GM23248 (cell line): ENCODE results near the gene RNASE11. TPM values are rescaled to one million over a fixed set of nuclear protein-coding genes. Genes with fewer than 3 reads are reported as not detected.

Experiments used
- DNase-seq: peaks from one replicate; pipeline ENCODE4 v3.0.0-alpha.2; 2015
- H2AFZ ChIP-seq: fragments of 200-600 bp; sonication (generic); 2 replicates; pipeline ENCODE4 v1.6.1; 2016; ENCODE audit warnings: antibody characterized with exemption
- H3F3A ChIP-seq: fragments of 200-600 bp; sonication (generic); 2 replicates; pipeline ENCODE4 v1.6.1; 2016; ENCODE audit warnings: mild to moderate bottlenecking, antibody characterized with exemption, mixed run types; ENCODE audit not compliant: insufficient read depth
- H3K27ac ChIP-seq: fragments of 200-600 bp; sonication (generic); 2 replicates; pipeline ENCODE4 v1.5.1; 2016; ENCODE audit warnings: mild to moderate bottlenecking
- H3K27me3 ChIP-seq: fragments of 200-600 bp; sonication (generic); replicated peaks from 2 replicates; pipeline ENCODE4 v1.6.1; 2016; ENCODE audit warnings: mild to moderate bottlenecking; ENCODE audit not compliant: insufficient read depth
- H3K36me3 ChIP-seq: fragments of 200-600 bp; sonication (generic); 2 replicates; pipeline ENCODE4 v1.6.1; 2016; ENCODE audit warnings: low read depth, mild to moderate bottlenecking
- H3K4me1 ChIP-seq: fragments of 200-600 bp; sonication (generic); 2 replicates; pipeline ENCODE4 v1.6.1; 2016; ENCODE audit warnings: mild to moderate bottlenecking; ENCODE audit not compliant: insufficient read depth
- H3K4me2 ChIP-seq: fragments of 200-600 bp; sonication (generic); one replicate; pipeline ENCODE4 v1.6.1; 2016; ENCODE audit warnings: mild to moderate bottlenecking; ENCODE audit not compliant: unreplicated experiment
- H3K4me3 ChIP-seq: fragments of 200-600 bp; sonication (generic); 2 replicates; pipeline ENCODE4 v1.5.1; 2016; ENCODE audit warnings: mild to moderate bottlenecking
- H3K79me2 ChIP-seq: fragments of 200-600 bp; sonication (generic); 2 replicates; pipeline ENCODE4 v1.6.1; 2016; ENCODE audit warnings: mild to moderate bottlenecking; ENCODE audit not compliant: insufficient read depth
- H3K9ac ChIP-seq: fragments of 200-600 bp; sonication (generic); 2 replicates; pipeline ENCODE4 v1.6.1; 2016; ENCODE audit warnings: mild to moderate bottlenecking
- H3K9me2 ChIP-seq: fragments of 200-600 bp; sonication (generic); 2 replicates; pipeline ENCODE4 v1.6.1; 2016; ENCODE audit warnings: mixed run types, mild to moderate bottlenecking, moderate library complexity; ENCODE audit not compliant: insufficient read depth
- H3K9me3 ChIP-seq: fragments of 200-600 bp; sonication (generic); one replicate; pipeline ENCODE4 v1.6.1; 2017; ENCODE audit warnings: low read depth
- H4K20me1 ChIP-seq: fragments of 200-600 bp; sonication (generic); 2 replicates; pipeline ENCODE4 v1.6.0; 2016; ENCODE audit not compliant: insufficient read depth
- EZH2 ChIP-seq: fragments of 200-600 bp; sonication (generic); IDR thresholded peaks from 2 replicates; pipeline ENCODE4 v1.6.1; 2018; ENCODE audit warnings: antibody characterized with exemption, mild to moderate bottlenecking; ENCODE audit not compliant: insufficient read depth, poor library complexity, severe bottlenecking
- EZH2phosphoT487 ChIP-seq: fragments of 200-600 bp; sonication (generic); IDR thresholded peaks from 2 replicates; pipeline ENCODE4 v1.6.1; 2018; ENCODE audit warnings: antibody characterized with exemption, moderate library complexity, mild to moderate bottlenecking, low read depth; ENCODE audit not compliant: insufficient read depth
- WGBS, 2 experiments: methylation state at CpG; one replicate each; pipeline ENCODE4 v1.1.6; 2015 to 2017; ENCODE audit warnings: low lambda C conversion rate in 2 of 2, low coverage in 1 of 2; ENCODE audit errors: missing lambda C conversion rate in 2 of 2; 5-methylcytosine and 5-hydroxymethylcytosine counted together
- in situ Hi-C: fragments of 300-500 bp; cut with MboI; formaldehyde crosslinking; loops from 2 replicates; pipeline ENCODE4 v1.15.0; 2020
- polyA plus RNA-seq: library from polyadenylated mRNA; unstranded; fragments of >200 nt; fragmentation: Nextera tagmentation; extraction: Ambion mirVana; gene quantifications from 2 replicates; pipeline ENCODE4 v1.2.1, GENCODE V29; 2016
- total RNA-seq: library from RNA; depleted of rRNA; stranded (reverse); fragments of >200 nt; shearing (Covaris generic); gene quantifications from 2 replicates; pipeline ENCODE4 v1.2.3, GENCODE V29; 2014; rRNA removed

The RNASE11 gene
- total RNA-seq (not detected in 2 replicates), polyA plus RNA-seq (not detected in 2 replicates)

GRCh38 chr14:20587489-20588154 lies at the start of gene RNASE11:
TSS of gene RNASE11 (minus strand) at chr14:20588001.
- Histone ChIP-seq H3K4me3 (no peak within 1 kb of the TSS), H3K36me3 (no peaks in the 10 kb centered on the region), H2AFZ (no peak within 1 kb of the TSS), H3K4me1 (no peaks in the 10 kb centered on the region), H3K27me3 (peaks cover 15% of the 10 kb centered on the region), H3K27ac (no peak within 1 kb of the TSS), H4K20me1 (no peaks in the 10 kb centered on the region), H3K9me2 (no peaks in the 10 kb centered on the region), H3K9ac (no peak within 1 kb of the TSS), H3F3A (no peaks in the 10 kb centered on the region), H3K9me3 (no peaks in the 10 kb centered on the region), H3K4me2 (no peak within 1 kb of the TSS), H3K79me2 (no peaks in the 10 kb centered on the region)
- DNase-seq: no peak
- 40 to 43% methylated on average over 6 of the region's 6 CpGs for WGBS, 2 experiments
- no peak for TF ChIP-seq EZH2phosphoT487
- in situ Hi-C loops: no loop called here

GRCh38 chr14:20632831-20633691 lies 45.3 kb upstream of the RNASE11 start:
- 7 to 8% methylated on average over 45 of the region's 45 CpGs for WGBS, 2 experiments
- Histone ChIP-seq H3F3A (peaks cover 29% of the 10 kb centered on the region), H4K20me1 (no peaks in the 10 kb centered on the region), H3K9me3 (no peaks in the 10 kb centered on the region), H3K27ac (no peak overlapping the region), H2AFZ (no peak overlapping the region), H3K9ac (no peak overlapping the region), H3K79me2 (no peaks in the 10 kb centered on the region), H3K9me2 (no peaks in the 10 kb centered on the region), H3K4me1 (peaks cover 9% of the 10 kb centered on the region), H3K27me3 (peaks cover 7% of the 10 kb centered on the region; the same call in 1 of the 2 replicates), H3K36me3 (no peaks in the 10 kb centered on the region), H3K4me2 (peak overlapping the region; percentile 85), H3K4me3 (peak overlapping the region; percentile 65)
- TF ChIP-seq EZH2 (no peak), EZH2phosphoT487 (no peak)
- peak; percentile 83 for DNase-seq
- in situ Hi-C loops: no loop called here

- in situ Hi-C loops: no loop called here
- H3K36me3 ChIP-seq: no peaks in the 10 kb centered on the region
- no peak overlapping the region for H3K9ac ChIP-seq
- no peaks in the 10 kb centered on the region for H3K79me2 ChIP-seq
- peaks cover 7% of the 10 kb centered on the region; the same call in 1 of the 2 replicates for H3K27me3 ChIP-seq
- TF ChIP-seq EZH2phosphoT487 (no peak), EZH2 (no peak)
- peaks cover 34% of the 10 kb centered on the region for H3F3A ChIP-seq
- DNase-seq: peak; percentile 24
- H3K4me1 ChIP-seq: peaks cover 9% of the 10 kb centered on the region
- H3K4me3 ChIP-seq: peak overlapping the region; percentile 65
- H3K9me3 ChIP-seq: no peaks in the 10 kb centered on the region
- no peaks in the 10 kb centered on the region for H3K9me2 ChIP-seq
- no peaks in the 10 kb centered on the region for H4K20me1 ChIP-seq
- H2AFZ ChIP-seq: no peak overlapping the region
- WGBS, 2 experiments: 7 to 8% methylated on average over 19 of the region's 19 CpGs
- peak overlapping the region; percentile 85 for H3K4me2 ChIP-seq
- H3K27ac ChIP-seq: no peak overlapping the region
Observed at GRCh38 chr14:20632448-20632830, 44.6 kb upstream of the RNASE11 start.

- 0 to 2% methylated on average over 18 of the region's 18 CpGs for WGBS, 2 experiments
- no peak for TF ChIP-seq EZH2
- no peak for TF ChIP-seq EZH2phosphoT487
- Histone ChIP-seq H3K79me2 (no peaks in the 10 kb centered on the region), H3K27ac (no peak overlapping the region), H2AFZ (peak overlapping the region; percentile 14; the same call in 1 of the 2 replicates), H3K27me3 (peaks cover 7% of the 10 kb centered on the region; the same call in 1 of the 2 replicates), H3K9me3 (no peaks in the 10 kb centered on the region), H3K4me1 (peaks cover 9% of the 10 kb centered on the region), H3K4me3 (peak overlapping the region; percentile 65), H3K9me2 (no peaks in the 10 kb centered on the region), H4K20me1 (no peaks in the 10 kb centered on the region), H3K4me2 (peak overlapping the region; percentile 85), H3K9ac (no peak overlapping the region), H3K36me3 (no peaks in the 10 kb centered on the region), H3F3A (peaks cover 35% of the 10 kb centered on the region)
- peak; percentile 84 for DNase-seq
- in situ Hi-C loops: no loop called here
Observed at GRCh38 chr14:20631880-20632389, 44.1 kb upstream of the RNASE11 start.
